Measurements from ENCODE around the gene ALCAM. TPM values are rescaled to one million over a fixed set of nuclear protein-coding genes. Genes with fewer than 3 reads are reported as not detected.

Gene ALCAM
- total and polyA plus RNA-seq, 2 of the 8 experiments (the other 6 are each of a cell fraction or from before 2014, with no cell fraction given), result 10.8 to 33.0 TPM

DNA sequence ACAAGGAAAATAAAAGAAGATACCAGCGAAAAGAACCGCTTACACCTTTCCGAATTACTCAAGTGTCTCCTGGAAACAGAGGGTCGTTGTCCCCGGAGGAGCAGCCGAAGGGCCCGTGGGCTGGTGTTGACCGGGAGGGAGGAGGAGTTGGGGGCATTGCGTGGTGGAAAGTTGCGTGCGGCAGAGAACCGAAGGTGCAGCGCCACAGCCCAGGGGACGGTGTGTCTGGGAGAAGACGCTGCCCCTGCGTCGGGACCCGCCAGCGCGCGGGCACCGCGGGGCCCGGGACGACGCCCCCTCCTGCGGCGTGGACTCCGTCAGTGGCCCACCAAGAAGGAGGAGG lies 325 bp downstream of the ALCAM start (continued):
- TF ChIP-seq MAFK (IDR thresholded peaks at IDR 0.05; ENCODE audit: low read depth, low read length) (no peak), RXRA (IDR thresholded peaks at IDR 0.05; ENCODE audit: insufficient read depth, low read depth, low read length) (no peak), GTF2F1 (IDR thresholded peaks at IDR 0.05; ENCODE audit: borderline replicate concordance, low read depth, low read length) (no peak), CBX5 (IDR thresholded peaks at IDR 0.05; ENCODE audit: low read depth, low read length) (no peak), SRF (IDR thresholded peaks at IDR 0.05; ENCODE audit: low read depth, low read length) (no peak), SIN3A (conservative IDR thresholded peaks at IDR 0.05 in 1 of 2, IDR thresholded peaks at IDR 0.05 in 1 of 2; ENCODE audit: low read depth in 1 of 2, low read length in 2 of 2) (peak in 1 of 2 experiments; percentile 18; a peak in 1 of 4 replicates), SAP30 (IDR thresholded peaks at IDR 0.05; ENCODE audit: insufficient read depth, insufficient replicate concordance, low read length) (no peak), BRCA1 (IDR thresholded peaks at IDR 0.05; ENCODE audit: low read depth, low read length) (no peak), CHD2 (IDR thresholded peaks at IDR 0.05; ENCODE audit: low read length) (no peak)

Measured in H1 (cell line).